Measurements from ENCODE around the gene PCDHGA7. TPM values are rescaled to one million over a fixed set of nuclear protein-coding genes. Genes with fewer than 3 reads are reported as not detected.
A peak's percentile ranks its signal among the peaks of the same experiment; 100 is the strongest.

Gene PCDHGA7
- total RNA-seq, 1 donor from 2014 or later: 0.31 TPM

DNA sequence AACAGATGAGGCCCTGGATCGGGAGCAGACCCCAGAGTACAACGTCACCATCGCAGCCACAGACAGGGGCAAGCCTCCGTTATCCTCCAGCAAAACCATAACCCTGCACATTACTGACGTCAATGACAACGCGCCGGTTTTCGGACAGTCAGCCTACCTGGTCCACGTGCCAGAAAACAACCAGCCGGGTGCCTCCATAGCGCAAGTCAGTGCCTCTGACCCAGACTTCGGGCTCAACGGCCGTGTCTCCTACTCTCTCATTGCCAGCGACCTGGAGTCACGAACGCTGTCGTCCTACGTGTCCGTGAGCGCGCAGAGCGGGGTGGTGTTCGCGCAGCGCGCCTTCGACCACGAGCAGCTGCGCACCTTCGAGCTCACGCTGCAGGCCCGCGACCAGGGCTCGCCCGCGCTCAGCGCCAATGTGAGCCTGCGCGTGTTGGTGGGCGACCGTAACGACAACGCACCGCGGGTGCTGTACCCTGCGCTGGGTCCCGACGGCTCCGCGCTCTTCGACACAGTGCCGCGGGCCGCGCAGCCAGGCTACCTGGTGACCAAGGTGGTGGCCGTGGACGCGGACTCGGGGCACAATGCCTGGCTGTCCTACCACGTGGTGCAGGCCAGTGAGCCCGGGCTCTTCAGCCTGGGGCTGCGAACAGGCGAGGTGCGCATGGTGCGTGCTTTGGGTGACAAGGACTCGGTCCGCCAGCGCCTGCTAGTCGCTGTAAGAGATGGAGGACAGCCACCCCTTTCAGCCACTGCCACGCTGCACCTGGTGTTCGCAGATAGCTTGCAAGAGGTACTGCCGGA lies 36.7 kb downstream of the PCDHGA7 start:
- no peak overlapping the region for H3K4me3 Mint-ChIP-seq
- H3K27ac Mint-ChIP-seq: no peak overlapping the region
- H3K36me3 Mint-ChIP-seq: peaks cover 63% of the 10 kb centered on the region
- TF ChIP-seq CTCF (conservative IDR thresholded peaks at IDR 0.05): no peak
- H3K9me3 Mint-ChIP-seq: peaks cover 23% of the 10 kb centered on the region
- H3K27me3 Mint-ChIP-seq: peaks cover 2% of the 10 kb centered on the region
- no peaks in the 10 kb centered on the region for H3K4me1 Mint-ChIP-seq (ENCODE audit: unreplicated experiment)
- no peak for DNase-seq (ENCODE audit: extremely low spot score, unreplicated experiment)

DNA sequence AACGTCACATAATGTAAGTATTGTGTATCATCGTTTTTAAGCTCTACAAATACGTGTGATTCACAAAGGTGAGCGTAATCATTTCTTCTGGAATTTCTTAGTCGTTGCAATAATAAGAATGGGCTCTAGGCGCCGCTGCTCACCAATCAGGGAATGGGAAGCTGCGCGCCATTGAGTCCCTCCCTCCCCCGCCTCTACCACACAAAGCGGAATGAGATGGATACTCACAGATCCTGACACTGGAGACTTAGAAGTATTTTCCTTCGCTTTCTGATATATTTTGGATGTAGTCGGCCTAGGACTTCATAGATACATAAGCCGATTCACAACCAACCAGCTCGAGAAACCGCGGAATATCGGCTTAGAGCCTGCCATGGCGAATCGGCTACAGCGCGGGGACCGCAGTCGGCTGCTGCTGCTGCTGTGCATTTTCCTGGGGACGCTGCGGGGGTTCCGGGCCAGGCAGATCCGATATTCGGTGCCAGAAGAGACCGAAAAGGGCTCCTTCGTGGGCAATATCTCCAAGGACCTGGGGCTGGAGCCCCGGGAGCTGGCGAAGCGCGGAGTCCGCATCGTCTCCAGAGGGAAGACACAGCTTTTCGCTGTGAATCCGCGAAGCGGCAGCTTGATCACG lies 38.4 kb downstream of the PCDHGA7 start, which contains the start of gene PCDHGA11:
PCDHGA11 (plus strand) TSS at position 197 of the 634 bp plus-strand sequence; CDS start at position 374, 177 bp downstream.
- Mint-ChIP-seq H3K9me3 (peaks cover 31% of the 10 kb centered on the region), H3K27me3 (peaks cover 2% of the 10 kb centered on the region), H3K4me1 (ENCODE audit: unreplicated experiment) (no peaks in the 10 kb centered on the region), H3K4me3 (peak within 1 kb of the TSS; percentile 83), H3K27ac (peak within 1 kb of the TSS; percentile 74), H3K36me3 (peaks cover 61% of the 10 kb centered on the region)
- TF ChIP-seq CTCF (conservative IDR thresholded peaks at IDR 0.05): no peak
- DNase-seq (ENCODE audit: extremely low spot score, unreplicated experiment): no peak

- no peaks in the 10 kb centered on the region for H3K4me1 Mint-ChIP-seq (ENCODE audit: unreplicated experiment)
- no peak for TF ChIP-seq CTCF (conservative IDR thresholded peaks at IDR 0.05)
- no peak for DNase-seq (ENCODE audit: extremely low spot score, unreplicated experiment)
- H3K36me3 Mint-ChIP-seq: peaks cover 56% of the 10 kb centered on the region
- H3K27ac Mint-ChIP-seq: no peak overlapping the region
- peaks cover 2% of the 10 kb centered on the region for H3K27me3 Mint-ChIP-seq
- peak overlapping the region; percentile 83 for H3K4me3 Mint-ChIP-seq
- H3K9me3 Mint-ChIP-seq: peaks cover 31% of the 10 kb centered on the region
Measured at GRCh38 chr5:141421489-141421855, 38.9 kb downstream of the PCDHGA7 start.

DNA sequence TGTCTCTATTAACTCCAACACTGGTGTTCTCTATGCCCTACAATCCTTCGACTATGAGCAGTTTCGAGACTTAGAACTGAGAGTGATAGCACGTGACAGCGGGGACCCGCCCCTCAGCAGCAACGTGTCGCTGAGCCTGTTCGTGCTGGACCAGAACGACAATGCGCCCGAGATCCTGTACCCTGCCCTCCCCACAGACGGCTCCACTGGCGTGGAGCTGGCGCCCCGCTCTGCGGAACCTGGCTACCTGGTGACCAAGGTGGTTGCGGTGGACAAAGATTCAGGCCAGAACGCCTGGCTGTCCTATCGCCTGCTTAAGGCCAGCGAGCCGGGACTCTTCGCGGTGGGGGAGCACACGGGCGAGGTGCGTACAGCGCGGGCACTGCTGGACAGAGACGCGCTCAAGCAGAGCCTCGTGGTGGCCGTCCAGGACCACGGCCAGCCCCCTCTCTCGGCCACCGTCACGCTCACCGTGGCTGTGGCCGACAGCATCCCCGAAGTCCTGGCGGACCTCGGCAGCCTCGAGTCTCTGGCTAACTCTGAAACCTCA lies 40.3 kb downstream of the PCDHGA7 start:
- Mint-ChIP-seq H3K36me3 (peaks cover 53% of the 10 kb centered on the region), H3K27ac (no peak overlapping the region), H3K27me3 (peaks cover 2% of the 10 kb centered on the region), H3K4me3 (no peak overlapping the region), H3K4me1 (ENCODE audit: unreplicated experiment) (no peaks in the 10 kb centered on the region), H3K9me3 (peaks cover 35% of the 10 kb centered on the region)
- no peak for TF ChIP-seq CTCF (conservative IDR thresholded peaks at IDR 0.05)
- no peak for DNase-seq (ENCODE audit: extremely low spot score, unreplicated experiment)

GRCh38 chr5:141427783-141428426 lies 45.4 kb downstream of the PCDHGA7 start:
- Mint-ChIP-seq H3K9me3 (peaks cover 21% of the 10 kb centered on the region), H3K27ac (no peak overlapping the region), H3K4me3 (peak overlapping the region; percentile 34), H3K36me3 (peaks cover 39% of the 10 kb centered on the region), H3K27me3 (no peaks in the 10 kb centered on the region), H3K4me1 (ENCODE audit: unreplicated experiment) (no peaks in the 10 kb centered on the region)
- TF ChIP-seq CTCF (conservative IDR thresholded peaks at IDR 0.05): no peak
- DNase-seq (ENCODE audit: extremely low spot score, unreplicated experiment): no peak

Measured in type B pancreatic cell (in vitro differentiated cells).